ENCODE data around the gene SUV39H2.
"Not testable (repeated sequence)": the region's sequence is repeated elsewhere in the genome, so short reads cannot be mapped to it uniquely, and the experiment has no call there.

SUV39H2 gene

GRCh38 chr10:14936584-14936983 is 57.9 kb downstream of the SUV39H2 start:
- no peak for DNase-seq (ENCODE audit: low read depth in 2 of 2)

- DNase-seq (ENCODE audit: low read depth in 2 of 2) = not testable (repeated sequence)
Measured at GRCh38 chr10:14938971-14939370, 60.3 kb downstream of the SUV39H2 start.

GRCh38 chr10:14942147-14942949 is 63.7 kb downstream of the SUV39H2 start:
- not testable (repeated sequence) for DNase-seq (ENCODE audit: low read depth in 2 of 2)

- not testable (repeated sequence) for DNase-seq (ENCODE audit: low read depth in 2 of 2)
Measured at GRCh38 chr10:14942950-14943338, 64.3 kb downstream of the SUV39H2 start.

GRCh38 chr10:14945108-14945507 is 66.4 kb downstream of the SUV39H2 start:
- no peak for DNase-seq (ENCODE audit: low read depth in 2 of 2)

- DNase-seq (ENCODE audit: low read depth in 2 of 2) = no peak
Measured at GRCh38 chr10:14947268-14947667, 68.6 kb downstream of the SUV39H2 start.

- no peak for DNase-seq (ENCODE audit: low read depth in 2 of 2)
Measured at GRCh38 chr10:14949291-14949690, 70.6 kb downstream of the SUV39H2 start.

GRCh38 chr10:14952851-14953423 is 74.3 kb downstream of the SUV39H2 start:
- no peak for DNase-seq (ENCODE audit: low read depth in 2 of 2)

GRCh38 chr10:14953424-14954000 is 74.8 kb downstream of the SUV39H2 start:
- DNase-seq (ENCODE audit: low read depth in 2 of 2) = no peak
